ENCODE results near the gene WWOX. TPM values are rescaled to one million over a fixed set of nuclear protein-coding genes. Genes with fewer than 3 reads are reported as not detected.

WWOX gene
- total RNA-seq, 1 experiment from 2014 or later: 15.6 TPM

DNA sequence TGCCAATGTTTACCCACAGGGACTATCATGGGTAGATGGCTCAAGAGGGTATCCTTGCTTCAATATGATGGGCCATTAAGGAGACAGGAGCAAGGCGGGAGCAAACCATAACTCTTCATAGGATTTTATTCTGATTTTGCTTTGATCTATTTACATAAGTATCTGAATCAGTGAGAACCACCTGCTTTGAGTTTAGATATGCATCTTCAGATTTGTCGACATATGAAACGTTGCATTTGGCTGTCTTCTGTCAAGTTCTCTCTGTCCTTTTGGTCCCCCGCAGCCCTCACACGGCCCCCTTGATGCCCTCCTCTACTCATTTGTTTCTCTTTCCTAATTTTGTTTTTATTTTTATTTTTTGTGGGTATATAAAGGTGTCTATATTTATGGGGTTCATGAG lies 16.2 kb downstream of the WWOX start:
- no peak overlapping the region for H2BK20ac ChIP-seq (ENCODE audit: low read depth, low read length, poor library complexity, severe bottlenecking)
- H3K79me1 ChIP-seq (ENCODE audit: insufficient read depth, low read depth, low read length, poor library complexity, severe bottlenecking): no peaks in the 10 kb centered on the region
- no peak overlapping the region for H3K14ac ChIP-seq (ENCODE audit: insufficient read depth, low read length)
- WGBS (ENCODE audit: extremely low coverage, insufficient read length, low lambda C conversion rate): no CpG with 5 or more reads among the region's 5 CpGs
- peaks cover 0 to 27% (median 27%) of the 10 kb centered on the region in 3 experiments for H3K36me3 Mint-ChIP-seq (ENCODE audit: insufficient read depth in 1 of 3, low read depth in 3 of 3)
- no peak overlapping the region for H3K18ac ChIP-seq (ENCODE audit: insufficient read length, low read depth, low read length)
- H3K4me1 Mint-ChIP-seq: no peaks in the 10 kb centered on the region
- no peaks in the 10 kb centered on the region for H3K4me1 ChIP-seq (ENCODE audit: insufficient read depth, low read length)
- no peak overlapping the region for H2AK5ac ChIP-seq (ENCODE audit: insufficient read length, low read length)
- H3K27me3 ChIP-seq (ENCODE audit: insufficient read depth, low read length): no peaks in the 10 kb centered on the region
- H4K5ac ChIP-seq (ENCODE audit: insufficient read length, low read depth, low read length): no peak overlapping the region
- DNase-seq: no peak
- no peak overlapping the region for H3K9ac ChIP-seq (ENCODE audit: extremely low read depth, insufficient read length, low read length)
- no peaks in the 10 kb centered on the region for H3K79me2 ChIP-seq (ENCODE audit: insufficient read depth, low read length)
- no peak overlapping the region for H2BK12ac ChIP-seq (ENCODE audit: insufficient read length, low read depth, low read length)
- no peak overlapping the region for H2AFZ ChIP-seq (ENCODE audit: low read length)
- H3K4ac ChIP-seq (ENCODE audit: low read depth, low read length): no peak overlapping the region
- no peaks in the 10 kb centered on the region for H3K23me2 ChIP-seq (ENCODE audit: insufficient read length, low read depth, low read length, poor library complexity, severe bottlenecking)
- no peak overlapping the region for H3K4me3 Mint-ChIP-seq
- H2BK120ac ChIP-seq (ENCODE audit: low read depth, low read length, poor library complexity, severe bottlenecking): no peak overlapping the region
- no peak overlapping the region for H3K56ac ChIP-seq (ENCODE audit: insufficient read length, low read depth, low read length)
- no peak overlapping the region for H2BK15ac ChIP-seq (ENCODE audit: low read depth, low read length)
- H3K27me3 Mint-ChIP-seq (ENCODE audit: low read depth): no peaks in the 10 kb centered on the region
- H3K4me2 ChIP-seq (ENCODE audit: insufficient read depth, insufficient read length, low read length): no peak overlapping the region
- no peak overlapping the region for H4K91ac ChIP-seq (ENCODE audit: insufficient read length, low read depth, low read length)
- H4K20me1 ChIP-seq (ENCODE audit: control insufficient read depth, insufficient read depth, insufficient read length): no peaks in the 10 kb centered on the region
- no peaks in the 10 kb centered on the region; a peak in 1 of 5 replicates for H3K9me3 Mint-ChIP-seq
- no peak overlapping the region for H3K27ac ChIP-seq (ENCODE audit: insufficient read length, low read depth, low read length)
- TF ChIP-seq, protein P1, sequence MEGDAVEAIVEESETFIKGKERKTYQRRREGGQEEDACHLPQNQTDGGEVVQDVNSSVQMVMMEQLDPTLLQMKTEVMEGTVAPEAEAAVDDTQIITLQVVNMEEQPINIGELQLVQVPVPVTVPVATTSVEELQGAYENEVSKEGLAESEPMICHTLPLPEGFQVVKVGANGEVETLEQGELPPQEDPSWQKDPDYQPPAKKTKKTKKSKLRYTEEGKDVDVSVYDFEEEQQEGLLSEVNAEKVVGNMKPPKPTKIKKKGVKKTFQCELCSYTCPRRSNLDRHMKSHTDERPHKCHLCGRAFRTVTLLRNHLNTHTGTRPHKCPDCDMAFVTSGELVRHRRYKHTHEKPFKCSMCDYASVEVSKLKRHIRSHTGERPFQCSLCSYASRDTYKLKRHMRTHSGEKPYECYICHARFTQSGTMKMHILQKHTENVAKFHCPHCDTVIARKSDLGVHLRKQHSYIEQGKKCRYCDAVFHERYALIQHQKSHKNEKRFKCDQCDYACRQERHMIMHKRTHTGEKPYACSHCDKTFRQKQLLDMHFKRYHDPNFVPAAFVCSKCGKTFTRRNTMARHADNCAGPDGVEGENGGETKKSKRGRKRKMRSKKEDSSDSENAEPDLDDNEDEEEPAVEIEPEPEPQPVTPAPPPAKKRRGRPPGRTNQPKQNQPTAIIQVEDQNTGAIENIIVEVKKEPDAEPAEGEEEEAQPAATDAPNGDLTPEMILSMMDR (conservative IDR thresholded peaks at IDR 0.05): no peak
- H4K8ac ChIP-seq (replicated peaks; ENCODE audit: insufficient read length, low read depth, low read length): no peak overlapping the region
- H3K9me3 ChIP-seq (ENCODE audit: control insufficient read depth, low read depth, low read length): no peaks in the 10 kb centered on the region
- no peak overlapping the region for H3T11ph ChIP-seq (ENCODE audit: low read length)
- no peak overlapping the region for H2BK5ac ChIP-seq (ENCODE audit: insufficient read length, low read length)
- H3K23ac ChIP-seq (ENCODE audit: insufficient read length, low read depth, low read length): no peak overlapping the region
- no peak overlapping the region for H3K27ac Mint-ChIP-seq
